ENCODE results near the gene DLX1. TPM values are rescaled to one million over a fixed set of nuclear protein-coding genes. Genes with fewer than 3 reads are reported as not detected.

Gene DLX1
- total RNA-seq, 1 experiment from 2014 or later, result 3.5 TPM

GRCh38 chr2:172063446-172063845, 21.9 kb upstream of the DLX1 start:
- no peak overlapping the region for H3K27ac ChIP-seq (ENCODE audit: low read length)
- H3K4me3 ChIP-seq (ENCODE audit: low read depth in 2 of 2, low read length in 2 of 2), result no peak overlapping the region
- ATAC-seq, result no peak
- no peaks in the 10 kb centered on the region for H3K27me3 ChIP-seq (ENCODE audit: control insufficient read depth, insufficient read depth, low read length)
- DNase-seq (ENCODE audit: low read depth, low spot score), result no peak
- ChIA-PET POLR2A (no interaction called here), CTCF (no interaction called here)
- no TSS peak for BruUV-seq (replicated peaks)
- no peaks in the 10 kb centered on the region for H3K36me3 ChIP-seq (ENCODE audit: control insufficient read depth, insufficient read depth, low read length)
- in situ Hi-C loops (cut with HindIII; ENCODE audit: low pct_unique_long_range_greater_than_20kb, low sequenced_read_pairs), result no loop called here
- no peaks in the 10 kb centered on the region for H3K4me1 ChIP-seq (ENCODE audit: control insufficient read depth, insufficient read depth, low read length)
- intact Hi-C loops (cut with micrococcal nuclease; ENCODE audit: unreplicated experiment), result no loop called here
- no peaks in the 10 kb centered on the region for H3K9me3 ChIP-seq (ENCODE audit: control insufficient read depth, insufficient read depth, low read depth, low read length)
- TF ChIP-seq POLR2AphosphoS5 (IDR thresholded peaks at IDR 0.05; ENCODE audit: low read depth, low read length) (no peak), SIN3A (IDR thresholded peaks at IDR 0.05; ENCODE audit: borderline replicate concordance, insufficient read depth, low read depth, low read length) (no peak), TCF7L2 (IDR thresholded peaks at IDR 0.05; ENCODE audit: low read depth, low read length) (no peak)
- TF ChIP-seq, protein P1, sequence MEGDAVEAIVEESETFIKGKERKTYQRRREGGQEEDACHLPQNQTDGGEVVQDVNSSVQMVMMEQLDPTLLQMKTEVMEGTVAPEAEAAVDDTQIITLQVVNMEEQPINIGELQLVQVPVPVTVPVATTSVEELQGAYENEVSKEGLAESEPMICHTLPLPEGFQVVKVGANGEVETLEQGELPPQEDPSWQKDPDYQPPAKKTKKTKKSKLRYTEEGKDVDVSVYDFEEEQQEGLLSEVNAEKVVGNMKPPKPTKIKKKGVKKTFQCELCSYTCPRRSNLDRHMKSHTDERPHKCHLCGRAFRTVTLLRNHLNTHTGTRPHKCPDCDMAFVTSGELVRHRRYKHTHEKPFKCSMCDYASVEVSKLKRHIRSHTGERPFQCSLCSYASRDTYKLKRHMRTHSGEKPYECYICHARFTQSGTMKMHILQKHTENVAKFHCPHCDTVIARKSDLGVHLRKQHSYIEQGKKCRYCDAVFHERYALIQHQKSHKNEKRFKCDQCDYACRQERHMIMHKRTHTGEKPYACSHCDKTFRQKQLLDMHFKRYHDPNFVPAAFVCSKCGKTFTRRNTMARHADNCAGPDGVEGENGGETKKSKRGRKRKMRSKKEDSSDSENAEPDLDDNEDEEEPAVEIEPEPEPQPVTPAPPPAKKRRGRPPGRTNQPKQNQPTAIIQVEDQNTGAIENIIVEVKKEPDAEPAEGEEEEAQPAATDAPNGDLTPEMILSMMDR (IDR thresholded peaks at IDR 0.05), result no peak
- TF ChIP-seq, protein P2, sequence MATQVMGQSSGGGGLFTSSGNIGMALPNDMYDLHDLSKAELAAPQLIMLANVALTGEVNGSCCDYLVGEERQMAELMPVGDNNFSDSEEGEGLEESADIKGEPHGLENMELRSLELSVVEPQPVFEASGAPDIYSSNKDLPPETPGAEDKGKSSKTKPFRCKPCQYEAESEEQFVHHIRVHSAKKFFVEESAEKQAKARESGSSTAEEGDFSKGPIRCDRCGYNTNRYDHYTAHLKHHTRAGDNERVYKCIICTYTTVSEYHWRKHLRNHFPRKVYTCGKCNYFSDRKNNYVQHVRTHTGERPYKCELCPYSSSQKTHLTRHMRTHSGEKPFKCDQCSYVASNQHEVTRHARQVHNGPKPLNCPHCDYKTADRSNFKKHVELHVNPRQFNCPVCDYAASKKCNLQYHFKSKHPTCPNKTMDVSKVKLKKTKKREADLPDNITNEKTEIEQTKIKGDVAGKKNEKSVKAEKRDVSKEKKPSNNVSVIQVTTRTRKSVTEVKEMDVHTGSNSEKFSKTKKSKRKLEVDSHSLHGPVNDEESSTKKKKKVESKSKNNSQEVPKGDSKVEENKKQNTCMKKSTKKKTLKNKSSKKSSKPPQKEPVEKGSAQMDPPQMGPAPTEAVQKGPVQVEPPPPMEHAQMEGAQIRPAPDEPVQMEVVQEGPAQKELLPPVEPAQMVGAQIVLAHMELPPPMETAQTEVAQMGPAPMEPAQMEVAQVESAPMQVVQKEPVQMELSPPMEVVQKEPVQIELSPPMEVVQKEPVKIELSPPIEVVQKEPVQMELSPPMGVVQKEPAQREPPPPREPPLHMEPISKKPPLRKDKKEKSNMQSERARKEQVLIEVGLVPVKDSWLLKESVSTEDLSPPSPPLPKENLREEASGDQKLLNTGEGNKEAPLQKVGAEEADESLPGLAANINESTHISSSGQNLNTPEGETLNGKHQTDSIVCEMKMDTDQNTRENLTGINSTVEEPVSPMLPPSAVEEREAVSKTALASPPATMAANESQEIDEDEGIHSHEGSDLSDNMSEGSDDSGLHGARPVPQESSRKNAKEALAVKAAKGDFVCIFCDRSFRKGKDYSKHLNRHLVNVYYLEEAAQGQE (IDR thresholded peaks at IDR 0.05; ENCODE audit: insufficient read depth in 1 of 2, low read depth in 2 of 2, low read length in 1 of 2), result no peak

DNA sequence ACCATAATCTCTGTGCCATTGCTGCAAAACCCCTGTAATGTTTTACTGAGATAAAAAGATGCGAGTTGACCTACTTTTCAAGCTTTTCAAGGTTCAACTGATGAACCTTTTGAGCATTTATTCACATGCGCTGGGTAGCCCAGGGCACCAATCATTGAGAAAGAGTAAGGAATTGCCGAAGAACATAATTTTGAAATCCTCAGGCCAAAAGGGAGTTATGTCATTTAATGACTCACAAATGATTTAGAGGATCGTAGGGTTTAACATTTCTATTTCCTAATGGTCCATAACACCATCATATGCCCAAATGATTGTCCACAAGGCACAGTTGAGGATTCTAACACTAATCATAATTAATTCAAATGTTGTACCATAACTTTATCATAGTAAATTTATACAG, 20.2 kb upstream of the DLX1 start:
- no peaks in the 10 kb centered on the region for H3K4me1 ChIP-seq (ENCODE audit: control insufficient read depth, insufficient read depth, low read length)
- POLR2A ChIA-PET, result no interaction called here
- TF ChIP-seq SIN3A (IDR thresholded peaks at IDR 0.05; ENCODE audit: borderline replicate concordance, insufficient read depth, low read depth, low read length), result no peak
- no peak for TF ChIP-seq TCF7L2 (IDR thresholded peaks at IDR 0.05; ENCODE audit: low read depth, low read length)
- TF ChIP-seq, protein P2 (IDR thresholded peaks at IDR 0.05; ENCODE audit: insufficient read depth in 1 of 2, low read depth in 2 of 2, low read length in 1 of 2), result no peak
- TF ChIP-seq POLR2AphosphoS5 (IDR thresholded peaks at IDR 0.05; ENCODE audit: low read depth, low read length), result no peak
- TF ChIP-seq, protein P1 (IDR thresholded peaks at IDR 0.05), result no peak
- CTCF ChIA-PET, result no interaction called here
- in situ Hi-C loops (cut with HindIII; ENCODE audit: low pct_unique_long_range_greater_than_20kb, low sequenced_read_pairs), result no loop called here
- no peaks in the 10 kb centered on the region for H3K9me3 ChIP-seq (ENCODE audit: control insufficient read depth, insufficient read depth, low read depth, low read length)
- H3K27ac ChIP-seq (ENCODE audit: low read length), result no peak overlapping the region
- no peaks in the 10 kb centered on the region for H3K27me3 ChIP-seq (ENCODE audit: control insufficient read depth, insufficient read depth, low read length)
- H3K4me3 ChIP-seq (ENCODE audit: low read depth in 2 of 2, low read length in 2 of 2), result no peak overlapping the region
- no TSS peak for BruUV-seq (replicated peaks)
- intact Hi-C loops (cut with micrococcal nuclease; ENCODE audit: unreplicated experiment), result no loop called here
- H3K36me3 ChIP-seq (ENCODE audit: control insufficient read depth, insufficient read depth, low read length), result no peaks in the 10 kb centered on the region
- ATAC-seq (no peak), DNase-seq (ENCODE audit: low read depth, low spot score) (no peak)

Data from Panc1 (cell line).